AG09309 (cell line): ENCODE data around the gene RARRES2.
A peak's percentile ranks its signal among the peaks of the same experiment; 100 is the strongest.

Experiments
- DNase-seq: peaks from one replicate; pipeline ENCODE4 v3.0.0-alpha.2; 2010; ENCODE audit warnings: low read depth
- H3K4me3 ChIP-seq: 2 replicates; pipeline ENCODE4 v1.5.1; 2011; ENCODE audit warnings: mild to moderate bottlenecking, low read depth, low read length, moderate library complexity; ENCODE audit not compliant: control insufficient read depth
- TF ChIP-seq, protein P1 (sequence below): IDR thresholded peaks from 2 replicates; pipeline ENCODE4 v1.5.1; 2011; ENCODE audit warnings: mild to moderate bottlenecking, low read depth, low read length, inconsistent platforms; ENCODE audit not compliant: insufficient read depth, control insufficient read depth; ENCODE audit errors: missing control alignments

Gene RARRES2

GRCh38 chr7:150380463-150380862, 39.0 kb upstream of the RARRES2 start:
- TF ChIP-seq, protein P1, sequence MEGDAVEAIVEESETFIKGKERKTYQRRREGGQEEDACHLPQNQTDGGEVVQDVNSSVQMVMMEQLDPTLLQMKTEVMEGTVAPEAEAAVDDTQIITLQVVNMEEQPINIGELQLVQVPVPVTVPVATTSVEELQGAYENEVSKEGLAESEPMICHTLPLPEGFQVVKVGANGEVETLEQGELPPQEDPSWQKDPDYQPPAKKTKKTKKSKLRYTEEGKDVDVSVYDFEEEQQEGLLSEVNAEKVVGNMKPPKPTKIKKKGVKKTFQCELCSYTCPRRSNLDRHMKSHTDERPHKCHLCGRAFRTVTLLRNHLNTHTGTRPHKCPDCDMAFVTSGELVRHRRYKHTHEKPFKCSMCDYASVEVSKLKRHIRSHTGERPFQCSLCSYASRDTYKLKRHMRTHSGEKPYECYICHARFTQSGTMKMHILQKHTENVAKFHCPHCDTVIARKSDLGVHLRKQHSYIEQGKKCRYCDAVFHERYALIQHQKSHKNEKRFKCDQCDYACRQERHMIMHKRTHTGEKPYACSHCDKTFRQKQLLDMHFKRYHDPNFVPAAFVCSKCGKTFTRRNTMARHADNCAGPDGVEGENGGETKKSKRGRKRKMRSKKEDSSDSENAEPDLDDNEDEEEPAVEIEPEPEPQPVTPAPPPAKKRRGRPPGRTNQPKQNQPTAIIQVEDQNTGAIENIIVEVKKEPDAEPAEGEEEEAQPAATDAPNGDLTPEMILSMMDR, result no peak
- DNase-seq, result no peak
- no peak overlapping the region for H3K4me3 ChIP-seq

DNA sequence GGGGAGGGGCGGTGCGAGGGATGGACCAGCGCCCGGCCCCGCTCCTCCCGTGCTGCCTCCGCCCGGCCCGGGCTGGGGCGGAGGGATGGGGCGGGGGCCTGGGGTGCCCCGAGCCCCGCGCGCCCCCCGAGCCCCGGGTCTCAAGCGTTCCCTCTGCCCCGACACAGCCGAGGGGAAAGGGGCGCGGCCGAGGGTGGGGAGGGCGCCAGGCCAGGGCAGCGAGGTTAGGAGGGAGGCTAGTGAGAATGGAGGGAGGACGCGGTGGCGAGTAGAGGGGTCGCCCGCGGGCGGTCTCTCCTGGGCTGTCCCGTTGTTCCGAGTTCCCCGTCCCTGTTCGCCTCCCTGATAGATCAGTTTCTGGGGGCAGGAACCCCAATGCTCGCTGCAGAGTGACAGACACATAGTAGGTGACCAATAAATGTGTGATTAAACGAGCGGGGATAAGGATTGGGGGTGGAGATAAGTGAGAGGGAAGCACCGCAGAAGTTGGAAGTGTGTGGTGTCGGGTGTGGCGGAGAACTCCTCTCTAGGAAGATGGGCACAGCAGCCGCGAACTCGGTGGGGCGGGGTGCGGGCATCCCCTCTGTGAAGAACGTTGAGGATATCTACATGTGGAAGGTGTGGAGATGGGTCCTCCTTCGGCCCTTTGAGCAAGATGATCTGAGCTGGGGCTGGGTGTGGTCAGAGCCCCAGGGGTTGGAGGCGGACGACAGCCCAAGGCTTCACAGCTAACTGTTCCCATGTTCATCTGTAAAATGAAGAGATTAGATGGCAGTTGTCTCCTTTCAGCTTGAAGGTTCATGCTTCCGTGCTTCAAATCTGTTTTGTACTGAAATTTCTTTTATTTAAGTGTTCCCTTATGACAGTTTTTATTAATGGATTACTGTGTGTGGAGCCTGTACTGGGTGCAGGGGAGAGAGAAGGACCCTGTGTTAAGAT, 38.3 kb upstream of the RARRES2 start:
- H3K4me3 ChIP-seq, result peak overlapping the region; percentile 88
- TF ChIP-seq, protein P1, result no peak
- DNase-seq, result no peak

GRCh38 chr7:150378853-150379440, 37.5 kb upstream of the RARRES2 start, which contains the start of gene ZNF775:
TSS of gene ZNF775 (plus strand) at chr7:150379330. CDS start at chr7:150388471, 9,141 bp downstream.
- peak within 1 kb of the TSS; percentile 88 for H3K4me3 ChIP-seq
- TF ChIP-seq, protein P1, result no peak
- peak; percentile 55 for DNase-seq

- H3K4me3 ChIP-seq, result peak overlapping the region; percentile 62
- TF ChIP-seq, protein P1, result peak; percentile 21
- DNase-seq, result no peak
These were observed 36.9 kb upstream of the RARRES2 start for GRCh38 chr7:150378115-150378852.

- DNase-seq, result no peak
- H3K4me3 ChIP-seq, result no peak overlapping the region
- TF ChIP-seq, protein P1, result no peak
These were observed 36.2 kb upstream of the RARRES2 start for GRCh38 chr7:150377635-150378034.

DNA sequence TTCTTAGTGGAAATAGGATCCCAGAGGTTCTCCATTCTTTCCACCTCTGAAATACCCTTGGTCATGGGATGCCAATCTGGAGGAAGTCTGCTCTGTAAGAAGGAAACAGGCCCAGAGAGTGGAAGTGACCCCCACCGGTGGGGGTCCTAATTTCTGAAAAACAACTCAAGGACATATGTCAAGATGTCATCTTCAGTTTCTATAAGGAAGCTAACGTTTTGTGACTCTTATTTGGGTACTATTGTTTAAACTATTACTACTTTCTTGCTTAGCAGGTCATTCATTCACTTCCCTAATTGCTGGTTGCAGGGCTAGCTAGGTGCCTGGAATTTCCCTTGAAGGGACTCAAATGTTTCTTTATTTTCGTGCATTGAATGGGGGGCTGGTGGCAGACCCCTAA, 35.8 kb upstream of the RARRES2 start:
- DNase-seq, result no peak
- TF ChIP-seq, protein P1, result no peak
- no peak overlapping the region for H3K4me3 ChIP-seq
